GM13976 (cell line): Measurements from ENCODE around the gene ANGPTL5.

Experiments
- DNase-seq: peaks from one replicate; pipeline ENCODE4 v3.0.0; 2012; ENCODE audit warnings: low spot score
- in situ Hi-C: fragments of 300-500 bp; cut with MboI; formaldehyde crosslinking; loops from one replicate; pipeline ENCODE4 v1.12.0; 2022; ENCODE audit warnings: low sequenced_read_pairs, mixed read lengths, inconsistent platforms; ENCODE audit not compliant: unreplicated experiment
- TF ChIP-seq, protein P1 (sequence below): IDR thresholded peaks from 2 replicates; pipeline ENCODE4 v1.5.1; 2012; ENCODE audit warnings: borderline replicate concordance, mild to moderate bottlenecking; ENCODE audit not compliant: insufficient read depth; ENCODE audit errors: extremely low read depth, missing control alignments, control extremely low read depth

The ANGPTL5 gene

DNA sequence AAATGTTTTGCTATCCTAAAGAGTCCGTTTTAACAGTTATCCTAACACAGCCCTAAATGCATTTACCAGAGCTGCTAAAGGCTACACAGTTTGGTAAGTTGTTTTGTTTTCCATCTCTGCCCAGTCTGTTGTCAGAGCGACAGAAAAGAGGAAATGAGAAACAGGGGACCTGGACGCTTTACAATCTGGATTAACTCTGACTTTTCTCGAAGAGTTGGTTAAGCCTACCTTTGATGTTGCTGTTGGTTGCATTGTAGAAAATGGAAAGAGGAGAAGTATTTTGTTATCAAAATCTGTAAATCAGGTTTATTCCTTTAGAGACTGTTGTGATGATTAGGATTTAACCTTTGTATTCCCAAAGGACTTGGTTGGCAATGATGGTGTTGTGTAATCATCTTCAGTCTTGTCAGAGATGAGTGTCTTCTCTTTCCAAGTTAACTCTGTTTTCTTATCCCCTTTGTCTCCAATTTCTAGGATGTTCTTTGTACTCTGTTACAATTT, 481 bp downstream of the ANGPTL5 start:
- TF ChIP-seq, protein P1, sequence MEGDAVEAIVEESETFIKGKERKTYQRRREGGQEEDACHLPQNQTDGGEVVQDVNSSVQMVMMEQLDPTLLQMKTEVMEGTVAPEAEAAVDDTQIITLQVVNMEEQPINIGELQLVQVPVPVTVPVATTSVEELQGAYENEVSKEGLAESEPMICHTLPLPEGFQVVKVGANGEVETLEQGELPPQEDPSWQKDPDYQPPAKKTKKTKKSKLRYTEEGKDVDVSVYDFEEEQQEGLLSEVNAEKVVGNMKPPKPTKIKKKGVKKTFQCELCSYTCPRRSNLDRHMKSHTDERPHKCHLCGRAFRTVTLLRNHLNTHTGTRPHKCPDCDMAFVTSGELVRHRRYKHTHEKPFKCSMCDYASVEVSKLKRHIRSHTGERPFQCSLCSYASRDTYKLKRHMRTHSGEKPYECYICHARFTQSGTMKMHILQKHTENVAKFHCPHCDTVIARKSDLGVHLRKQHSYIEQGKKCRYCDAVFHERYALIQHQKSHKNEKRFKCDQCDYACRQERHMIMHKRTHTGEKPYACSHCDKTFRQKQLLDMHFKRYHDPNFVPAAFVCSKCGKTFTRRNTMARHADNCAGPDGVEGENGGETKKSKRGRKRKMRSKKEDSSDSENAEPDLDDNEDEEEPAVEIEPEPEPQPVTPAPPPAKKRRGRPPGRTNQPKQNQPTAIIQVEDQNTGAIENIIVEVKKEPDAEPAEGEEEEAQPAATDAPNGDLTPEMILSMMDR: no peak
- in situ Hi-C loops: no loop called here
- DNase-seq: peak; percentile 31

GRCh38 chr11:101914738-101915426, 1.4 kb downstream of the ANGPTL5 start, which contains the start of gene CEP126:
Gene CEP126 (plus strand): TSS chr11:101915010. CDS start chr11:101915285, 275 bp downstream.
- in situ Hi-C loops: no loop called here
- DNase-seq: peak; percentile 93
- TF ChIP-seq, protein P1: no peak

DNA sequence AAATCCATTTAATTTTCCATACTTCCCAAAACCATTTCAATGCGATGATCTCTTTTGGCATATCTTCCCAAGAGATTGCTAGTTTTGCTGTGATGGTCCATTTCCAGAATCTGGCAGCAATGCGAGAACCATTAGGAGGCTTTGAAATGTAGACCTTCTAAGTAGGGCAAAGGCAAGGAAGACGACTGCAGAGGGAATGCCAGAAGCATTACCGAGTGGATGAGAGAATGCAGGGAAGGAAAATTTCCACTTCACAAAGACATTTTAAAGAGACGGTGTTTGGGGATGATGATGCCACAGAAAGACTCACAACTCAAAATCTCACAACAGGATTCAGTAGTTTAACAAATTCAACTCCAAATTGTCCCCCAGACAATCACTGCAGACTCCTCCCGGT, 2.0 kb downstream of the ANGPTL5 start:
- in situ Hi-C loops: no loop called here
- TF ChIP-seq, protein P1: no peak
- DNase-seq: no peak

DNA sequence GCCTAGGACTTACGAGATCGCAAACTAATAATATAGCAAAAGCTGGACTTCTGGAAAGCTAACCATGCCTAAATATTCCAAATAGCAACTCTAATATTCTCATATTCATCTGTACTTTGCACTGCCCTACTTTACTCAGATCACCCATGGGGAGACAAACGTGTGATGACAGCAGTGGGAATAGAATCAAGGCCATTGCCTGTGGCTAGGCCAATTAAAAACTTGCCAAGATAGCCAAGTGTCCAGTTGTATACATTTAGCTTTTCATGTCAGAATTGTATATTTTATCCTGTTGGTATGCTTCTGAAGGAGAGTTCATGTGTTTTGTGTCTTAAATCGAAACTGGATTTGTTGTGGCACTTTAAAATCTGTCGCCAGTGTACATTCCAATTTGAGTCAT, 2.7 kb downstream of the ANGPTL5 start:
- in situ Hi-C loops: no loop called here
- TF ChIP-seq, protein P1: no peak
- no peak for DNase-seq

- TF ChIP-seq, protein P1: no peak
- no peak for DNase-seq
- in situ Hi-C loops: no loop called here
These were observed 3.5 kb downstream of the ANGPTL5 start for GRCh38 chr11:101912823-101913284.

DNA sequence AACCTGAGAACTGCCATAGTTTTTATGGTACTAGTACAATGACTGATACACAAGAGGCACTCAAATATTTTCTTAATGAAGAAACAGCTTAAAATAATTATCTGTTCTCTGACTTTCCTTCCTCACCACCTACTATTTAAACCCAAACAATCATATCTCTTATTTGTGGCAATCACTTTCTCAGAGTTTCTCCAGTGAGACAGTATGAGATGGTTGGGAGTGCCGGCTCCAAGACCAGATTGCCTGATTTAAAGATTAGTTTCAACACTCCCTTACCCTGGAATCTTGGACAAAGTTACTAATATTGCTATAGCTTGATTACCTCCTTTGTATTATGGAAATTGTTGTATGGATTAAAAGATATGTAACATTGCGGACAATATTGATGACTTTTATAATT, 7.2 kb downstream of the ANGPTL5 start:
- TF ChIP-seq, protein P1: no peak
- no peak for DNase-seq
- in situ Hi-C loops: no loop called here
